HG02870 (cell line): ENCODE results near the gene TUBA4A.
A peak's percentile ranks its signal among the peaks of the same experiment; 100 is the strongest.
"Not testable (repeated sequence)": the region's sequence is repeated elsewhere in the genome, so short reads cannot be mapped to it uniquely, and the experiment has no call there.

Experiments used
- ATAC-seq: cut with Tn5 transposase; IDR thresholded peaks from one replicate; pipeline ENCODE4 v1.9.1; 2021; ENCODE audit warnings: mild to moderate bottlenecking, moderate library complexity; ENCODE audit not compliant: unreplicated experiment

The TUBA4A gene

GRCh38 chr2:219214141-219214540 is 39.6 kb downstream of the TUBA4A start:
- ATAC-seq = no peak

DNA sequence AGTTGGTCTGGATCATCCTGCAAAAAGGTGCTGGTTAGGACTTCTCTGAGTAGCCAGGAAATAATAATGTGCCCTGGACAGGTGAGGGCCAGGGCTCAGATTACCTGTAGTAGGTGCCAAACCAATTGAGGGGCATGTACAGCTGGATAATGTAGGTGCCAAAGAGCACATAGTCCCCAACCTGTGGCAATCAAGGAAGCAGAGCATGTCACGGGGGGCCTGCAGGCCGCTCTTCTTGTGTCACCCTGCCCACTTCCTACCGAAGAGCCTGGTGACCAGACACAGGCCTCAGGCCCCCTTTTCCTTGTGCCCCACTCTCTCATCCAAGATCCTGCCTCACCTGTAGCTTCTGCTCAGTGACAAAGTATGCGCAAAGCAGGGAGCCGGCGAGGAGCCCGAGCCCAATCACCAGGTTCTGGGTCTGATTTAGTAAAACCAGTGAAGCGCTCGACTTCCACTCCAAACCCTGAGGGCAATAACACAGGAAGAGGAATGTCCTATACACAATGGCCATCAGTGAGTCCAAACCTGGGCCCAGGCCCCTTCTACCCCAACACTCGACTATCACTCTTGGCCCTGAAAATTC is 40.1 kb downstream of the TUBA4A start:
- no peak for ATAC-seq

- ATAC-seq = no peak
These were observed 40.7 kb downstream of the TUBA4A start for GRCh38 chr2:219213026-219213415.

- ATAC-seq = no peak
These were observed 42.8 kb downstream of the TUBA4A start for GRCh38 chr2:219210886-219211362.

GRCh38 chr2:219210196-219210885 is 43.4 kb downstream of the TUBA4A start:
- ATAC-seq = no peak

GRCh38 chr2:219209236-219210195 is 44.2 kb downstream of the TUBA4A start:
- ATAC-seq = no peak

- ATAC-seq = no peak
These were observed 45.6 kb downstream of the TUBA4A start for GRCh38 chr2:219207884-219208740.

GRCh38 chr2:219207134-219207883 is 46.4 kb downstream of the TUBA4A start:
- ATAC-seq = no peak

GRCh38 chr2:219206328-219207133 is 47.2 kb downstream of the TUBA4A start, which contains the start of gene ZFAND2B:
TSS of gene ZFAND2B (plus strand) at chr2:219206782. CDS start at chr2:219206988, 206 bp downstream.
- ATAC-seq = peak; percentile 97

GRCh38 chr2:219205981-219206327 is 47.8 kb downstream of the TUBA4A start:
- ATAC-seq = no peak

DNA sequence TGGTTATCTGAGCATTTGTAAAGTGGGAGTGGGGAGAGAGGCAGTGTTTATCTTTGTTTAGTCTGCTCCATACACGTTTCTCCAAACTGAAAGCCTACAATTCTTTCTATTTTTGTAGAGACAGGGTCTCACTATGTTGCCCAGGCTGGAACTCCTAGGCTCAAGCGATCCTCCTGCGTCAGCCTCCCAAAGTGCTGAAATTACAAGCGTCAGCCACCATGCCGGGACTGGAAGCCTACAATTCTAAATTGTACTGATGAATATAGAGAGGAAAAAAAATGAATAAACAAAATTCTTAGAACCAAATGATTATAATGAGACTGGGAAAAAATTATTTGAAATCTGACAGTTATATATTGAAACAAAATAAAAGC is 48.6 kb downstream of the TUBA4A start:
- ATAC-seq = no peak

GRCh38 chr2:219204425-219205164 is 49.1 kb downstream of the TUBA4A start:
- no peak for ATAC-seq

DNA sequence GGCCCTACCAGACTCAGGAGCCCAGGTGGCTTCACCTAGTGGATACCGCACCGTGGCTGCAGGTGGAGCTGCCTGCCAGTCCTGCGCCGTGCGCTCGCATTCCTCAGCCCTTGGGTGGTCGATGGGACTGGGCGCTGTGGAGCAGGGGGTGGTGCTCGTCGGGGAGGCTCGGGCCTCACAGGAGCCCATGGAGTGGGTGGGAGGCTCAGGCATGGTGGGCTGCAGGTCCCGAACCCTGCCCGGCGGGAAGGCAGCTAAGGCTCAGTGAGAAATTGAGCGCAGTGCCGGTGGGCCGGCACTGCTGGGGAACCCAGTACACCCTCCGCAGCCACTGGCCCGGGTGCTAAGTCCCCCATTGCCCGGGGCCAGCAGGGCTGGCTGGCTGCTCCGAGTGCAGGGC is 52.4 kb downstream of the TUBA4A start:
- ATAC-seq = not testable (repeated sequence)

- ATAC-seq = not testable (repeated sequence)
These were observed 53.0 kb downstream of the TUBA4A start for GRCh38 chr2:219200502-219201326.
